Breast epithelium (tissue), 4 donors: ENCODE results near the gene CXCL11. TPM values are rescaled to one million over a fixed set of nuclear protein-coding genes. Genes with fewer than 3 reads are reported as not detected.

Experiments
- DNase-seq, 2 donors: peaks; one replicate each; pipeline ENCODE4 v3.0.0-alpha.2; 2019; ENCODE audit warnings: low spot score in 2 of 2
- H3K27ac ChIP-seq, 2 donors: fragments of 200-600 bp; sonication (generic) in 1 of 2; one replicate each; pipeline ENCODE4 v1.5.1; 2016 to 2019; ENCODE audit warnings: mild to moderate bottlenecking in 1 of 2
- H3K27me3 ChIP-seq, 2 donors: fragments of 200-600 bp; sonication (generic) in 1 of 2; one replicate each; pipeline versions ENCODE4 v1.5.1 to v1.6.0; 2017 to 2019; ENCODE audit warnings: control low read depth in 1 of 2, mild to moderate bottlenecking in 1 of 2
- H3K36me3 ChIP-seq: fragments of 200-600 bp; one replicate; pipeline ENCODE4 v1.5.1; 2019
- H3K4me1 ChIP-seq, 2 donors: fragments of 200-600 bp; sonication (generic); one replicate each; pipeline ENCODE4 v1.5.1; 2016 to 2019; ENCODE audit warnings: control low read depth in 1 of 2
- H3K4me3 ChIP-seq, 3 donors: fragments of 200-600 bp; sonication (generic); 1 replicate in 2 of 3; 2 replicates in 1 of 3; pipeline ENCODE4 v1.5.1; 2016 to 2019; ENCODE audit warnings: mild to moderate bottlenecking in 3 of 3, moderate library complexity in 2 of 3
- H3K9me3 ChIP-seq, 2 donors: fragments of 200-600 bp; sonication (generic) in 1 of 2; one replicate each; pipeline ENCODE4 v1.5.1; 2016 to 2019; ENCODE audit warnings: control low read depth in 1 of 2
- POLR2A ChIP-seq: fragments of 450-650 bp; IDR thresholded peaks from one replicate; pipeline ENCODE4 v1.6.1; 2016; ENCODE audit warnings: antibody characterized with exemption, mild to moderate bottlenecking, moderate library complexity
- POLR2AphosphoS5 ChIP-seq, 3 donors: sonication (generic); formaldehyde crosslinking; IDR thresholded peaks; one replicate each; pipeline ENCODE4 v1.6.1; 2017; ENCODE audit warnings: antibody characterized with exemption in 3 of 3
- intact Hi-C: fragments of 100-400 bp; cut with DNase I; formaldehyde crosslinking; loops from one replicate; pipeline ENCODE4 v1.15.1; 2023; ENCODE audit warnings: low total_unique reads
- total RNA-seq, 3 donors: library from RNA; depleted of rRNA; stranded (reverse); fragments of >200 nt; gene quantifications; one replicate each; pipeline ENCODE4 v1.1.0, GENCODE V29; 2016
- TF ChIP-seq, protein P1 (sequence below), 3 donors: fragments of 450-650 bp; IDR thresholded peaks; one replicate each; pipeline ENCODE4 v1.5.1; 2016 to 2017; ENCODE audit warnings: antibody characterized with exemption in 3 of 3, mild to moderate bottlenecking in 3 of 3, moderate library complexity in 3 of 3

CXCL11 gene
- total RNA-seq, 3 donors from 2014 or later: not detected

- H3K4me1 ChIP-seq: no peaks in the 10 kb centered on the region
- intact Hi-C loops: no loop called here
- no peak overlapping the region for H3K4me3 ChIP-seq
- no peak for TF ChIP-seq POLR2A
- DNase-seq: no peak
- H3K36me3 ChIP-seq: no peaks in the 10 kb centered on the region
- no peaks in the 10 kb centered on the region for H3K27me3 ChIP-seq
- H3K9me3 ChIP-seq: no peaks in the 10 kb centered on the region
- H3K27ac ChIP-seq: no peak overlapping the region
Measured at GRCh38 chr4:76022677-76023076, 13.2 kb downstream of the CXCL11 start.

DNA sequence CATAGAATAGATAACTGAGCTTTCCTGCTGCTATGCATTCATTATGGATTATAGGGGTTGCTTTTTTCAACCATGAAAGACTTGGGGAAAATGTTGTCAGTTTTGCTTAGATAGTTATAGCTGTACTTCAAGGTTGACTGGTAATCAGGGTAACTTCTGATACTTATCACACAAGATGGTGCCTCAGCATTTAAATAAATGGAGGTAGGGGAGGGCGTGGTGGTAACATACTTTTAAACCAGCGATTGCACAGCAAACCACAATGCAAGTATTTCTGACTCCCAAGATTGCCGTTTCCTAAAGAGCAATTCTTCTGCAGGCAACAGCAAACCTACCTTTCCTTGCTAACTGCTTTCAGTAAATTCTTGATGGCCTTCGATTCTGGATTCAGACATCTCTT is 13.8 kb downstream of the CXCL11 start:
- no peaks in the 10 kb centered on the region for H3K4me1 ChIP-seq
- intact Hi-C loops: no loop called here
- H3K36me3 ChIP-seq: no peaks in the 10 kb centered on the region
- TF ChIP-seq, protein P1, sequence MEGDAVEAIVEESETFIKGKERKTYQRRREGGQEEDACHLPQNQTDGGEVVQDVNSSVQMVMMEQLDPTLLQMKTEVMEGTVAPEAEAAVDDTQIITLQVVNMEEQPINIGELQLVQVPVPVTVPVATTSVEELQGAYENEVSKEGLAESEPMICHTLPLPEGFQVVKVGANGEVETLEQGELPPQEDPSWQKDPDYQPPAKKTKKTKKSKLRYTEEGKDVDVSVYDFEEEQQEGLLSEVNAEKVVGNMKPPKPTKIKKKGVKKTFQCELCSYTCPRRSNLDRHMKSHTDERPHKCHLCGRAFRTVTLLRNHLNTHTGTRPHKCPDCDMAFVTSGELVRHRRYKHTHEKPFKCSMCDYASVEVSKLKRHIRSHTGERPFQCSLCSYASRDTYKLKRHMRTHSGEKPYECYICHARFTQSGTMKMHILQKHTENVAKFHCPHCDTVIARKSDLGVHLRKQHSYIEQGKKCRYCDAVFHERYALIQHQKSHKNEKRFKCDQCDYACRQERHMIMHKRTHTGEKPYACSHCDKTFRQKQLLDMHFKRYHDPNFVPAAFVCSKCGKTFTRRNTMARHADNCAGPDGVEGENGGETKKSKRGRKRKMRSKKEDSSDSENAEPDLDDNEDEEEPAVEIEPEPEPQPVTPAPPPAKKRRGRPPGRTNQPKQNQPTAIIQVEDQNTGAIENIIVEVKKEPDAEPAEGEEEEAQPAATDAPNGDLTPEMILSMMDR (IDR thresholded peaks at IDR 0.05): no peak
- TF ChIP-seq POLR2AphosphoS5 (IDR thresholded peaks at IDR 0.05) (no peak), POLR2A (no peak)
- DNase-seq: no peak
- H3K27ac ChIP-seq: no peak overlapping the region
- no peak overlapping the region for H3K4me3 ChIP-seq
- H3K27me3 ChIP-seq: no peaks in the 10 kb centered on the region
- H3K9me3 ChIP-seq: no peaks in the 10 kb centered on the region

DNA sequence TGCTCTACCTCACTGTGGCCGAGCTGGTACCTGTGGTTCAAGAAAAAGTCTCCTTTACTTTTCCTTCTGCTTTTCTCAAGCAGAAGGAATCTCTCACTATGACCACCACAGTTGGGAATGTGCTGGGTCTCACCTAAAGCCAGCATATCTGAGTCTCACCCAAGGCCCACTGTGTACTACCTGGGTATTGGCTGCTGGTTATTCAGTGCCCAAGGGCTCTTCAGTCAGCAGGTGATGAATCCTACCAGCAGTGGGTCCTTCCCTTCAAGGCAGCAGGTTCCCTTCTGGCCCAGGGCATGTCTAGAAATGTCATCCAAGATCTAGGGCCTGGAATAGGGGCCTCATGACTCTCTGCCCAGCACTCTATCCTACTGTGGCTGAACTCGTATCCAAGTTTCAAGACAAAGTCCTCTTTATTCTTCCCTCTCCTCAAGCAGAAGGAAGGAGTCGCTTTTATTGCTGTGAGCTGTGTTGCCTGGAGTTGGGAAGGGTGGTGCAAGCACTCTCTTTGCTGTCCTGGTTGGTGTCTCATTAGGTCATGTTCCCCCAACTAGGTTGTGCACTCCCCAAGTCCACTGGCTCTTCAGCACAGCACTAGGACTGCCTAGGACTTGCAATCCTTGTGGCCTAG is 18.7 kb downstream of the CXCL11 start:
- Histone ChIP-seq H3K9me3 (no peaks in the 10 kb centered on the region), H3K36me3 (no peaks in the 10 kb centered on the region), H3K4me3 (no peak overlapping the region), H3K27ac (no peak overlapping the region), H3K27me3 (no peaks in the 10 kb centered on the region), H3K4me1 (no peaks in the 10 kb centered on the region)
- intact Hi-C loops: no loop called here
- DNase-seq: no peak
- TF ChIP-seq POLR2AphosphoS5 (IDR thresholded peaks at IDR 0.05): no peak
- TF ChIP-seq, protein P1 (IDR thresholded peaks at IDR 0.05): no peak
- no peak for TF ChIP-seq POLR2A

DNA sequence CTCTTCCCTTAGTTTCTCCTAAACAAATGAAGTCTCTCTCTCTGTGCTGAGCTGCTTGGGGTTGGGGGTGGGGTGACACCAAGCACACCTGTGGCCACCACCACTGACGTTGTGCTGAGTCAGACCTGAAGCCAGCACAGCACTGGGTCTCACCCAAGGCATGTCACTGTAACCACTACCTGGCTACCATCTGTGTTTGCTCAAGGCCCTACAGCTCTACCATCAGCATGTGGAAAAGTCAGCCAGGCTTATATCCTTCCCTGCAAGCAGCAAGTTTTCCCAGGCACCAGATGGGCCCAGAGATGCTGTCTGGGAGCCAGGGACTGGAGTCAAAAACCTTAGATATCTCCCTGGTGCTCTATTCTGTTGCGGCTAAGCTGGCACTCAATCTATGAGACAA is 19.5 kb downstream of the CXCL11 start:
- Histone ChIP-seq H3K27me3 (no peaks in the 10 kb centered on the region), H3K4me3 (no peak overlapping the region), H3K36me3 (no peaks in the 10 kb centered on the region), H3K9me3 (no peaks in the 10 kb centered on the region), H3K4me1 (no peaks in the 10 kb centered on the region), H3K27ac (no peak overlapping the region)
- intact Hi-C loops: no loop called here
- no peak for DNase-seq
- TF ChIP-seq POLR2AphosphoS5 (IDR thresholded peaks at IDR 0.05) (no peak), POLR2A (no peak)
- TF ChIP-seq, protein P1 (IDR thresholded peaks at IDR 0.05): no peak

GRCh38 chr4:76013540-76013939 is 22.3 kb downstream of the CXCL11 start:
- intact Hi-C loops: no loop called here
- Histone ChIP-seq H3K36me3 (no peaks in the 10 kb centered on the region), H3K27ac (no peak overlapping the region), H3K27me3 (no peaks in the 10 kb centered on the region), H3K4me1 (no peaks in the 10 kb centered on the region), H3K4me3 (no peak overlapping the region), H3K9me3 (no peaks in the 10 kb centered on the region)
- no peak for DNase-seq
- no peak for TF ChIP-seq POLR2A
- no peak for TF ChIP-seq POLR2AphosphoS5 (IDR thresholded peaks at IDR 0.05)
- TF ChIP-seq, protein P1 (IDR thresholded peaks at IDR 0.05): no peak
